SK-N-SH treated with all-trans-retinoic acid at 6 μM for 48 hours (cell line): ENCODE data around the gene FAM209A.

ENCODE experiments used
- ATAC-seq: fragments of 200-7000 bp; cut with Tn5 transposase; 3 replicates; pipeline ENCODE4 v1.9.1; 2020; ENCODE audit warnings: mild to moderate bottlenecking, moderate library complexity
- ARNTL ChIP-seq: fragments of 450-650 bp; formaldehyde crosslinking; IDR thresholded peaks from 2 replicates; pipeline ENCODE4 v1.5.0; 2020; ENCODE audit warnings: low read depth, mild to moderate bottlenecking, moderate library complexity, borderline replicate concordance
- BACH2 ChIP-seq: fragments of 250-450 bp; sonication (Bioruptor Pico); IDR thresholded peaks from 2 replicates; pipeline ENCODE4 v1.9.0; 2021; ENCODE audit warnings: mild to moderate bottlenecking, borderline replicate concordance
- CSDC2 ChIP-seq: fragments of 250-450 bp; sonication (Bioruptor Pico); IDR thresholded peaks from 2 replicates; pipeline ENCODE4 v1.5.0; 2020; ENCODE audit warnings: mild to moderate bottlenecking, moderate library complexity
- CSRNP3 ChIP-seq: fragments of 250-450 bp; sonication (Bioruptor Pico); IDR thresholded peaks from 2 replicates; pipeline ENCODE4 v1.5.1; 2021; ENCODE audit warnings: mild to moderate bottlenecking, moderate library complexity
- ESRRG ChIP-seq: fragments of 250-450 bp; sonication (Bioruptor Pico); IDR thresholded peaks from 2 replicates; pipeline ENCODE4 v1.6.1; 2021; ENCODE audit warnings: mild to moderate bottlenecking
- GLIS3 ChIP-seq: fragments of 250-450 bp; sonication (Bioruptor Pico); IDR thresholded peaks from 2 replicates; pipeline ENCODE4 v1.5.0; 2020; ENCODE audit warnings: mild to moderate bottlenecking, moderate library complexity
- OSR1 ChIP-seq: fragments of 250-450 bp; sonication (Bioruptor Pico); IDR thresholded peaks from 2 replicates; pipeline ENCODE4 v1.8.0; 2022; ENCODE audit warnings: moderate library complexity, mild to moderate bottlenecking, inconsistent platforms
- POU6F1 ChIP-seq: fragments of 250-450 bp; sonication (Bioruptor Pico); IDR thresholded peaks from 2 replicates; pipeline ENCODE4 v1.8.0; 2021; ENCODE audit warnings: low read depth, mild to moderate bottlenecking, moderate library complexity, borderline replicate concordance
- PPARA ChIP-seq: fragments of 250-450 bp; sonication (Bioruptor Pico); IDR thresholded peaks from 2 replicates; pipeline ENCODE4 v1.5.0; 2020; ENCODE audit warnings: mild to moderate bottlenecking, borderline replicate concordance
- RARB ChIP-seq: fragments of 250-450 bp; sonication (Bioruptor Pico); IDR thresholded peaks from 2 replicates; pipeline ENCODE4 v1.8.0; 2021; ENCODE audit warnings: mild to moderate bottlenecking, moderate library complexity
- SNAI2 ChIP-seq: fragments of 250-450 bp; sonication (Bioruptor Pico); IDR thresholded peaks from 2 replicates; pipeline ENCODE4 v1.5.0; 2020; ENCODE audit warnings: mild to moderate bottlenecking, moderate library complexity
- TCF4 ChIP-seq: fragments of 250-450 bp; sonication (Bioruptor Pico); IDR thresholded peaks from 2 replicates; pipeline ENCODE4 v1.8.0; 2021; ENCODE audit warnings: mild to moderate bottlenecking, moderate library complexity, borderline replicate concordance
- TOX ChIP-seq: fragments of 250-450 bp; sonication (Bioruptor Pico); IDR thresholded peaks from 2 replicates; pipeline ENCODE4 v1.8.0; 2021; ENCODE audit warnings: mild to moderate bottlenecking, moderate library complexity, borderline replicate concordance
- ZC3H10 ChIP-seq: fragments of 250-450 bp; sonication (Bioruptor Pico); IDR thresholded peaks from 2 replicates; pipeline ENCODE4 v1.5.1; 2021; ENCODE audit warnings: mild to moderate bottlenecking, moderate library complexity
- ZNF565 ChIP-seq: fragments of 450-650 bp; formaldehyde crosslinking; conservative IDR thresholded peaks from 2 replicates; pipeline ENCODE4 v1.5.0; 2020; ENCODE audit warnings: low read depth, mild to moderate bottlenecking, moderate library complexity
- ZNF70 ChIP-seq: fragments of 450-650 bp; formaldehyde crosslinking; IDR thresholded peaks from 2 replicates; pipeline ENCODE4 v1.5.0; 2020; ENCODE audit warnings: mild to moderate bottlenecking, moderate library complexity
- ZNF8 ChIP-seq: fragments of 450-650 bp; formaldehyde crosslinking; IDR thresholded peaks from 2 replicates; pipeline ENCODE4 v1.5.0; 2020; ENCODE audit warnings: mild to moderate bottlenecking, moderate library complexity
- TF ChIP-seq, protein P1 (sequence below): fragments of 250-450 bp; sonication (Bioruptor Pico); IDR thresholded peaks from 2 replicates; pipeline ENCODE4 v1.5.1; 2020; ENCODE audit warnings: low read depth, mild to moderate bottlenecking, moderate library complexity
- TF ChIP-seq, protein P2 (sequence below): fragments of 250-450 bp; sonication (Bioruptor Pico); IDR thresholded peaks from 2 replicates; pipeline ENCODE4 v1.5.0; 2020; ENCODE audit warnings: mild to moderate bottlenecking, moderate library complexity
- TF ChIP-seq, protein P3 (sequence below): fragments of 250-450 bp; sonication (Bioruptor Pico); IDR thresholded peaks from 2 replicates; pipeline ENCODE4 v1.8.0; 2020; ENCODE audit warnings: mild to moderate bottlenecking, moderate library complexity, borderline replicate concordance

FAM209A gene

GRCh38 chr20:56551571-56551970 lies 27.0 kb downstream of the FAM209A start:
- TF ChIP-seq ZNF8 (CRISPR knock-in tag) (no peak), PPARA (CRISPR knock-in tag) (no peak), TCF4 (no peak), RARB (CRISPR knock-in tag) (no peak), TOX (CRISPR knock-in tag) (no peak), BACH2 (CRISPR knock-in tag) (no peak), SNAI2 (CRISPR knock-in tag) (no peak), GLIS3 (CRISPR knock-in tag) (no peak), ESRRG (no peak), ZC3H10 (no peak), ARNTL (CRISPR knock-in tag) (no peak)
- TF ChIP-seq, protein P1, sequence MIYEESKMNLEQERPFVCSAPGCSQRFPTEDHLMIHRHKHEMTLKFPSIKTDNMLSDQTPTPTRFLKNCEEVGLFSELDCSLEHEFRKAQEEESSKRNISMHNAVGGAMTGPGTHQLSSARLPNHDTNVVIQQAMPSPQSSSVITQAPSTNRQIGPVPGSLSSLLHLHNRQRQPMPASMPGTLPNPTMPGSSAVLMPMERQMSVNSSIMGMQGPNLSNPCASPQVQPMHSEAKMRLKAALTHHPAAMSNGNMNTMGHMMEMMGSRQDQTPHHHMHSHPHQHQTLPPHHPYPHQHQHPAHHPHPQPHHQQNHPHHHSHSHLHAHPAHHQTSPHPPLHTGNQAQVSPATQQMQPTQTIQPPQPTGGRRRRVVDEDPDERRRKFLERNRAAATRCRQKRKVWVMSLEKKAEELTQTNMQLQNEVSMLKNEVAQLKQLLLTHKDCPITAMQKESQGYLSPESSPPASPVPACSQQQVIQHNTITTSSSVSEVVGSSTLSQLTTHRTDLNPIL: no peak
- TF ChIP-seq, protein P2, sequence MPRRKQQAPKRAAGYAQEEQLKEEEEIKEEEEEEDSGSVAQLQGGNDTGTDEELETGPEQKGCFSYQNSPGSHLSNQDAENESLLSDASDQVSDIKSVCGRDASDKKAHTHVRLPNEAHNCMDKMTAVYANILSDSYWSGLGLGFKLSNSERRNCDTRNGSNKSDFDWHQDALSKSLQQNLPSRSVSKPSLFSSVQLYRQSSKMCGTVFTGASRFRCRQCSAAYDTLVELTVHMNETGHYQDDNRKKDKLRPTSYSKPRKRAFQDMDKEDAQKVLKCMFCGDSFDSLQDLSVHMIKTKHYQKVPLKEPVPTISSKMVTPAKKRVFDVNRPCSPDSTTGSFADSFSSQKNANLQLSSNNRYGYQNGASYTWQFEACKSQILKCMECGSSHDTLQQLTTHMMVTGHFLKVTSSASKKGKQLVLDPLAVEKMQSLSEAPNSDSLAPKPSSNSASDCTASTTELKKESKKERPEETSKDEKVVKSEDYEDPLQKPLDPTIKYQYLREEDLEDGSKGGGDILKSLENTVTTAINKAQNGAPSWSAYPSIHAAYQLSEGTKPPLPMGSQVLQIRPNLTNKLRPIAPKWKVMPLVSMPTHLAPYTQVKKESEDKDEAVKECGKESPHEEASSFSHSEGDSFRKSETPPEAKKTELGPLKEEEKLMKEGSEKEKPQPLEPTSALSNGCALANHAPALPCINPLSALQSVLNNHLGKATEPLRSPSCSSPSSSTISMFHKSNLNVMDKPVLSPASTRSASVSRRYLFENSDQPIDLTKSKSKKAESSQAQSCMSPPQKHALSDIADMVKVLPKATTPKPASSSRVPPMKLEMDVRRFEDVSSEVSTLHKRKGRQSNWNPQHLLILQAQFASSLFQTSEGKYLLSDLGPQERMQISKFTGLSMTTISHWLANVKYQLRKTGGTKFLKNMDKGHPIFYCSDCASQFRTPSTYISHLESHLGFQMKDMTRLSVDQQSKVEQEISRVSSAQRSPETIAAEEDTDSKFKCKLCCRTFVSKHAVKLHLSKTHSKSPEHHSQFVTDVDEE (CRISPR knock-in tag): no peak
- TF ChIP-seq, protein P3, sequence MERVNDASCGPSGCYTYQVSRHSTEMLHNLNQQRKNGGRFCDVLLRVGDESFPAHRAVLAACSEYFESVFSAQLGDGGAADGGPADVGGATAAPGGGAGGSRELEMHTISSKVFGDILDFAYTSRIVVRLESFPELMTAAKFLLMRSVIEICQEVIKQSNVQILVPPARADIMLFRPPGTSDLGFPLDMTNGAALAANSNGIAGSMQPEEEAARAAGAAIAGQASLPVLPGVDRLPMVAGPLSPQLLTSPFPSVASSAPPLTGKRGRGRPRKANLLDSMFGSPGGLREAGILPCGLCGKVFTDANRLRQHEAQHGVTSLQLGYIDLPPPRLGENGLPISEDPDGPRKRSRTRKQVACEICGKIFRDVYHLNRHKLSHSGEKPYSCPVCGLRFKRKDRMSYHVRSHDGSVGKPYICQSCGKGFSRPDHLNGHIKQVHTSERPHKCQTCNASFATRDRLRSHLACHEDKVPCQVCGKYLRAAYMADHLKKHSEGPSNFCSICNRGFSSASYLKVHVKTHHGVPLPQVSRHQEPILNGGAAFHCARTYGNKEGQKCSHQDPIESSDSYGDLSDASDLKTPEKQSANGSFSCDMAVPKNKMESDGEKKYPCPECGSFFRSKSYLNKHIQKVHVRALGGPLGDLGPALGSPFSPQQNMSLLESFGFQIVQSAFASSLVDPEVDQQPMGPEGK (CRISPR knock-in tag): no peak
- no peak for ATAC-seq

DNA sequence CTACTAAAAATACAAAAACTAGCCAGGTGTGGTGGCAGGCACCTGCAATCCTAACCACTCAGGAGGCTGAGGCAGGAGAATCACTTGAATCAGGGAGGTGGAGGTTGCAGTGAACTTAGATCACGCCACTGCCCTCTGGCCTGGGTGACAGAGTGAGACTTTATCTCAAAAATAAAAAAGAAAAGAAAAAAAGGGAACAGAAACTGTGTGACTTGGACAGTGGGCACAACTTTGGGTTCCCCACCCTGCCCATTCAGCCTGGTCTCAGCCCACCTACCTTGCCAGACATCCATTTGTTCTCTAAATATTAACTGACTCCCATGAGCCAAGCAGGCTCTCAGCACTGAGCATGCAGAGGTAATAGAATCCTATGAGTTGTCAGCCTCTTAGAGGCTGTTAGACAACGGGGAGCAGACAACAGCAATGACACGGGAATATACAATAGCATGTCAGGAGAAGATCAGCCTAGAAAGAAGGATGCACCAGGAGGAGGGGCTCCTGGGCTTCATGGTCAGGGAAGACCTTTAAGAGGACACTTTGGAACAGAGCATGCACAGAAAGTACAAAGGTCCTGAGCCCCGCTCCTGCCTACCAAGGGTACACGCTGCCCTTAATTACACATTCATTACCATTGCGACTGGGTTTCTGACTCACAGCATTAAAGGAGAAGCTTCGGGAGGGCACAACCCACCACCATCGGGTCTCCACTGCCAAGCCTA lies 28.5 kb downstream of the FAM209A start:
- TF ChIP-seq ZNF565 (CRISPR knock-in tag): no peak
- TF ChIP-seq CSRNP3 (CRISPR knock-in tag): no peak
- TF ChIP-seq ESRRG: no peak
- no peak for TF ChIP-seq SNAI2 (CRISPR knock-in tag)
- TF ChIP-seq, protein P3 (CRISPR knock-in tag): no peak
- no peak for TF ChIP-seq POU6F1 (CRISPR knock-in tag)
- no peak for TF ChIP-seq ARNTL (CRISPR knock-in tag)
- no peak for TF ChIP-seq GLIS3 (CRISPR knock-in tag)
- TF ChIP-seq CSDC2 (CRISPR knock-in tag): no peak
- TF ChIP-seq ZNF8 (CRISPR knock-in tag): no peak
- no peak for TF ChIP-seq OSR1 (CRISPR knock-in tag)
- TF ChIP-seq PPARA (CRISPR knock-in tag): no peak
- no peak for TF ChIP-seq ZC3H10
- TF ChIP-seq ZNF70 (CRISPR knock-in tag): no peak
- TF ChIP-seq BACH2 (CRISPR knock-in tag): no peak
- ATAC-seq: no peak
